HepG2 (cell line): ENCODE measurements around the gene PIK3R5. TPM values are rescaled to one million over a fixed set of nuclear protein-coding genes. Genes with fewer than 3 reads are reported as not detected.

Experiments used
- ATAC-seq: fragments of 200-7000 bp; cut with Tn5 transposase; 3 replicates; pipeline ENCODE4 v1.9.1; 2020; ENCODE audit warnings: mild to moderate bottlenecking, moderate library complexity
- BruUV-seq: library from RNA; stranded (reverse); fragments of 400-500 nt; replicated peaks from 2 replicates; lab custom pipeline; 2021; lab: Mats Ljungman, UMichigan
- CTCF ChIA-PET: fragments of 300-600 bp; formaldehyde crosslinking; extraction: SDS; loops from one replicate; lab custom pipeline; 2021; ENCODE audit warnings: low total read pairs, inconsistent platforms, low intra/inter-chr PET ratio; lab: Yijun Ruan, JAX
- POLR2A ChIA-PET: fragments of 350-600 bp; sonication (Branson Sonifier 250); formaldehyde crosslinking; loops from one replicate; lab custom pipeline; 2020; ENCODE audit warnings: antibody characterized with exemption, inconsistent platforms; lab: Yijun Ruan, JAX
- DNase-seq: peaks from one replicate; pipeline ENCODE4 v3.0.0-alpha.2; 2015; ENCODE audit warnings: low spot score
- FAIRE-seq: peaks from 3 replicates; lab custom pipeline; 2011; peaks lifted over from hg19 to GRCh38; lab: Jason Lieb, UNC
- H2AFZ ChIP-seq: one replicate; pipeline ENCODE4 v1.6.1; 2011; ENCODE audit warnings: low read length, inconsistent platforms
- H3K27ac ChIP-seq: fragments of 300-600 bp; 3 replicates; pipeline ENCODE4 v1.8.0; 2011; ENCODE audit warnings: mixed run types, mild to moderate bottlenecking, mixed read lengths, low read length, inconsistent platforms; ENCODE audit not compliant: insufficient read depth; ENCODE audit errors: extremely low read length
- H3K27me3 ChIP-seq, 2 experiments: fragments of 200-600 bp in 1 of 2; 2 replicates in 1 of 2; 3 replicates in 1 of 2; pipeline versions ENCODE4 v1.6.0 to v1.8.0; 2011; ENCODE audit warnings: low read length in 2 of 2, mild to moderate bottlenecking in 2 of 2, moderate library complexity in 2 of 2, inconsistent platforms in 1 of 2; ENCODE audit not compliant: insufficient read depth in 2 of 2, control insufficient read depth in 1 of 2
- H3K36me3 ChIP-seq, 2 experiments: fragments of 200-600 bp in 1 of 2; replicated peaks in 1 of 2; 2 replicates in 1 of 2; 3 replicates in 1 of 2; pipeline versions ENCODE4 v1.5.1 to v1.8.0; 2011; ENCODE audit warnings: low read length in 2 of 2, inconsistent platforms in 1 of 2; ENCODE audit not compliant: insufficient read depth in 2 of 2, control insufficient read depth in 1 of 2
- H3K4me1 ChIP-seq: 2 replicates; pipeline ENCODE4 v1.5.1; 2012; ENCODE audit warnings: low read length, inconsistent platforms; ENCODE audit not compliant: insufficient read depth
- H3K4me2 ChIP-seq: 2 replicates; pipeline ENCODE4 v1.6.0; 2011; ENCODE audit warnings: low read depth, low read length, inconsistent platforms
- H3K4me3 ChIP-seq, 3 experiments: fragments of 200-600 bp in 1 of 3; sonication (generic), shearing (Covaris generic) in 1 of 3; replicated peaks in 1 of 3; 2 replicates each; pipeline ENCODE4 v1.5.1; 2011 to 2016; ENCODE audit warnings: low read length in 3 of 3, inconsistent platforms in 2 of 3, low read depth in 2 of 3, mild to moderate bottlenecking in 2 of 3, control low read depth in 1 of 3, mixed read lengths in 1 of 3; ENCODE audit not compliant: insufficient read depth in 1 of 3
- H3K79me2 ChIP-seq: one replicate; pipeline ENCODE4 v1.6.1; 2011; ENCODE audit warnings: low read length, inconsistent platforms; ENCODE audit not compliant: insufficient read depth
- H3K9ac ChIP-seq: 2 replicates; pipeline ENCODE4 v1.6.0; 2011; ENCODE audit warnings: mild to moderate bottlenecking, low read depth, low read length, inconsistent platforms; ENCODE audit not compliant: insufficient read depth
- H3K9me3 ChIP-seq: 2 replicates; pipeline ENCODE4 v1.5.1; 2012; ENCODE audit warnings: mild to moderate bottlenecking, low read length
- H4K20me1 ChIP-seq: 2 replicates; pipeline ENCODE4 v1.6.0; 2011; ENCODE audit warnings: inconsistent platforms, mild to moderate bottlenecking, low read length, moderate library complexity; ENCODE audit not compliant: insufficient read depth
- AHR ChIP-seq: IDR thresholded peaks from 2 replicates; pipeline ENCODE4 v1.6.1; 2018; ENCODE audit warnings: missing genetic modification reagents, missing compliant biosample characterization
- EHMT2 ChIP-seq: fragments of 200-600 bp; sonication (generic); IDR thresholded peaks from 2 replicates; pipeline ENCODE4 v1.7.0; 2017; ENCODE audit warnings: antibody characterized with exemption, low read depth, low read length, borderline replicate concordance
- GFI1 ChIP-seq: sonication (generic); formaldehyde crosslinking; IDR thresholded peaks from 2 replicates; pipeline ENCODE4 v1.5.0; 2020; ENCODE audit warnings: missing genetic modification reagents, mild to moderate bottlenecking, borderline replicate concordance
- MATR3 ChIP-seq: sonication (generic); formaldehyde crosslinking; IDR thresholded peaks from 2 replicates; pipeline ENCODE4 v1.4.0; 2020; ENCODE audit warnings: missing genetic modification reagents
- POLR2AphosphoS5 ChIP-seq: IDR thresholded peaks from 2 replicates; pipeline ENCODE4 v1.6.1; 2012; ENCODE audit warnings: low read depth, low read length
- WGBS: methylation state at CpG from one replicate; pipeline ENCODE4 v1.1.6; 2017; ENCODE audit warnings: low lambda C conversion rate; 5-methylcytosine and 5-hydroxymethylcytosine counted together
- in situ Hi-C: cut with HindIII; loops from 2 replicates; pipeline ENCODE4 v1.10.0; 2017; ENCODE audit warnings: low pct_unique_long_range_greater_than_20kb; ENCODE audit not compliant: extremely low pct_ligation_motif_present
- intact Hi-C: fragments of 100-400 bp; cut with micrococcal nuclease; formaldehyde crosslinking; loops from one replicate; pipeline ENCODE4 v1.10.0; 2022; ENCODE audit not compliant: unreplicated experiment
- polyA plus RNA-seq, 8 experiments: library from polyadenylated mRNA; depleted of rRNA in 3 of 8; stranded (reverse) in 7 of 8; unstranded in 1 of 8; fragments of >200 nt; fragmentation: Illumina TruSeq in 4 of 8; extraction: Trizol in 4 of 8; gene quantifications; 2 replicates each; pipeline versions ENCODE4 v1.2.1 to v1.2.3, GENCODE V29; 2011 to 2016; ENCODE audit warnings: low read depth in 4 of 8, missing spikeins in 1 of 8, mixed read lengths in 1 of 8; ENCODE audit not compliant: insufficient read depth in 1 of 8
- total RNA-seq, 5 experiments: library from RNA; depleted of rRNA; stranded (reverse); fragments of >200 nt; fragmentation: Illumina TruSeq; extraction: Trizol; gene quantifications; 2 replicates each; pipeline ENCODE4 v1.2.3, GENCODE V29; 2016; ENCODE audit warnings: low read depth in 1 of 5
- TF ChIP-seq, protein P1 (sequence below): sonication (generic); formaldehyde crosslinking; IDR thresholded peaks from 2 replicates; pipeline ENCODE4 v1.5.0; 2020; ENCODE audit warnings: missing genetic modification reagents
- TF ChIP-seq, protein P2 (sequence below): sonication (generic); formaldehyde crosslinking; IDR thresholded peaks from 2 replicates; pipeline ENCODE4 v1.8.1; 2023; ENCODE audit warnings: mild to moderate bottlenecking, missing genetic modification reagents, borderline replicate concordance

Gene PIK3R5
- total and polyA plus RNA-seq, 2 of the 13 experiments (the other 11 are each of a cell fraction or from before 2014, with no cell fraction given) = not detected

DNA sequence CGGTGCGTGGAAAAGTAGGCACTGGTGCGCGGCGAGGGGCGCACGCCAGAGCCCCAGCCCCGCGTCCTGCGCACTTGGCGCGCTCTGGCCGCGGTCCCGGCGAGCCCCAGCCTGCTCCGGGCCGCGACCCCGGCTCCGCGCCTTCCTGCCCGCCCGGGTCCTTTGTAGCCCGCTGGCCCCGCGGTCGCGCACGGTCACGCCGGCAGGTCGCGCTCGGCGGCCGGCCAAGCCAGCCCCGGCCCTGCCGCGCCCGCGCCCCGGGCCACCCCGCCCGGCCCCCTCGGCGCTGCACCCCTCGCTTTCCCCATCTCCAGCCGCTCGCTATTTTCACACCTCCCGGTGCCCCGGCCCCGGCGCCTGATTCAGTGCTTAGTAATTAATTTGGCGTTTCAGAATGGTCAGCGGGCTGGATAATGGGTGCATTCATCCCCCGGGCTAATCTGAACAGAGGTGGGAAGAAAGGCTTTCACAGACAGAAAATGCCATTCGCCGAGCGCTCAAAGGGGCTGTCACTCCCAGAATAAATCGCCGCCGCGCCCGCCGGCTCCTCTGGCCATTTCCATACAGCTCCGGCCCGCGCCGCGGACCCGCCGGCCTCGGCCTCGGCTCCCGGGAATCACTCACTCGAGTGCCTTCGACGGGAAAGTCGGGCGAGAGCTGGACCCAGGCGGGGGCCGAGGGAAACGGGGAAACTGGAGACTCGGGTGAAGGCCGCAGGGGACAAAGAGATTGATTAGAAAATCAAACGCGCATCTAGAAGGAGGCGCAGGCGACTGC lies 38.0 kb upstream of the PIK3R5 start:
- no peaks in the 10 kb centered on the region for H3K4me1 ChIP-seq
- TF ChIP-seq, protein P1, sequence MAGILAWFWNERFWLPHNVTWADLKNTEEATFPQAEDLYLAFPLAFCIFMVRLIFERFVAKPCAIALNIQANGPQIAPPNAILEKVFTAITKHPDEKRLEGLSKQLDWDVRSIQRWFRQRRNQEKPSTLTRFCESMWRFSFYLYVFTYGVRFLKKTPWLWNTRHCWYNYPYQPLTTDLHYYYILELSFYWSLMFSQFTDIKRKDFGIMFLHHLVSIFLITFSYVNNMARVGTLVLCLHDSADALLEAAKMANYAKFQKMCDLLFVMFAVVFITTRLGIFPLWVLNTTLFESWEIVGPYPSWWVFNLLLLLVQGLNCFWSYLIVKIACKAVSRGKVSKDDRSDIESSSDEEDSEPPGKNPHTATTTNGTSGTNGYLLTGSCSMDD (CRISPR knock-in tag) = no peak
- TF ChIP-seq MATR3 (CRISPR knock-in tag) = no peak
- TF ChIP-seq GFI1 (CRISPR knock-in tag) = no peak
- no peak for TF ChIP-seq AHR (CRISPR knock-in tag)
- no peak for TF ChIP-seq EHMT2
- TF ChIP-seq POLR2AphosphoS5 = no peak
- TF ChIP-seq, protein P2, sequence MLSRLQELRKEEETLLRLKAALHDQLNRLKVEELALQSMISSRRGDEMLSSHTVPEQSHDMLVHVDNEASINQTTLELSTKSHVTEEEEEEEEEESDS (CRISPR knock-in tag) = no peak
- no peak overlapping the region for H3K4me3 ChIP-seq
- ATAC-seq = no peak
- H3K27ac ChIP-seq = no peak overlapping the region
- in situ Hi-C loops = no loop called here
- H3K4me2 ChIP-seq = no peak overlapping the region
- intact Hi-C loops = no loop called here
- H4K20me1 ChIP-seq = no peaks in the 10 kb centered on the region
- peaks cover 11 to 44% of the 10 kb centered on the region in 2 experiments; a peak in 4 of 5 replicates for H3K27me3 ChIP-seq
- WGBS = 53% methylated on average over 58 of the region's 90 CpGs
- ChIA-PET CTCF (no interaction called here), POLR2A (no interaction called here)
- FAIRE-seq = no peak
- no peak overlapping the region for H3K9ac ChIP-seq
- H3K36me3 ChIP-seq = no peaks in the 10 kb centered on the region
- no TSS peak for BruUV-seq
- no peaks in the 10 kb centered on the region for H3K79me2 ChIP-seq
- no peak overlapping the region for H2AFZ ChIP-seq
- no peak for DNase-seq
- H3K9me3 ChIP-seq = no peaks in the 10 kb centered on the region
